GM23248 (cell line): ENCODE data around the gene AGPAT2.

Source experiments
- EZH2 ChIP-seq: fragments of 200-600 bp; sonication (generic); IDR thresholded peaks from 2 replicates; pipeline ENCODE4 v1.6.1; 2018; ENCODE audit warnings: antibody characterized with exemption, mild to moderate bottlenecking; ENCODE audit not compliant: insufficient read depth, poor library complexity, severe bottlenecking
- EZH2phosphoT487 ChIP-seq: fragments of 200-600 bp; sonication (generic); IDR thresholded peaks from 2 replicates; pipeline ENCODE4 v1.6.1; 2018; ENCODE audit warnings: antibody characterized with exemption, moderate library complexity, mild to moderate bottlenecking, low read depth; ENCODE audit not compliant: insufficient read depth

- no peak for TF ChIP-seq EZH2
- no peak for TF ChIP-seq EZH2phosphoT487
Observed at GRCh38 chr9:136669791-136670464, 17.3 kb downstream of the AGPAT2 start.
